Subcutaneous abdominal adipose tissue (tissue), 5 donors: Measurements from ENCODE around the gene TMEM208.
A peak's percentile ranks its signal among the peaks of the same experiment; 100 is the strongest.

Source experiments
- H3K27ac ChIP-seq: one replicate; pipeline ENCODE4 v1.7.0; 2013; ENCODE audit warnings: low read depth, mild to moderate bottlenecking, inconsistent platforms, low read length, moderate library complexity
- H3K27me3 ChIP-seq, 5 donors: one replicate each; pipeline ENCODE4 v1.7.0; 2013; ENCODE audit warnings: low read length in 5 of 5, inconsistent platforms in 1 of 5; ENCODE audit not compliant: control insufficient read depth in 5 of 5, insufficient read depth in 4 of 5
- H3K36me3 ChIP-seq, 5 donors: one replicate each; pipeline ENCODE4 v1.7.0; 2013; ENCODE audit warnings: low read length in 5 of 5; ENCODE audit not compliant: control insufficient read depth in 5 of 5, insufficient read depth in 5 of 5
- H3K4me1 ChIP-seq, 5 donors: one replicate each; pipeline ENCODE4 v1.7.0; 2013; ENCODE audit warnings: low read length in 5 of 5, mild to moderate bottlenecking in 3 of 5, moderate library complexity in 1 of 5; ENCODE audit not compliant: control insufficient read depth in 5 of 5, insufficient read depth in 5 of 5
- H3K4me3 ChIP-seq, 5 donors: one replicate each; pipeline ENCODE4 v1.7.0; 2013; ENCODE audit warnings: low read length in 5 of 5, low read depth in 1 of 5
- H3K9ac ChIP-seq, 5 donors: one replicate each; pipeline ENCODE4 v1.7.0; 2013; ENCODE audit warnings: low read length in 5 of 5, mild to moderate bottlenecking in 4 of 5, moderate library complexity in 3 of 5
- H3K9me3 ChIP-seq, 5 donors: one replicate each; pipeline ENCODE4 v1.7.0; 2013; ENCODE audit warnings: low read length in 5 of 5; ENCODE audit not compliant: control insufficient read depth in 5 of 5
- donor health status: healthy.
- donor health status: healthy.
- donor health status: healthy.
- donor health status: healthy.
- donor health status: healthy.

TMEM208 gene

GRCh38 chr16:67269766-67270165 lies 42.8 kb downstream of the TMEM208 start:
- no peak overlapping the region for H3K9ac ChIP-seq
- H3K4me3 ChIP-seq, result no peak overlapping the region
- no peaks in the 10 kb centered on the region for H3K36me3 ChIP-seq
- peaks cover 0 to 3% (median 0%) of the 10 kb centered on the region in 5 donors for H3K27me3 ChIP-seq
- peaks cover 0 to 12% (median 7%) of the 10 kb centered on the region in 5 donors for H3K4me1 ChIP-seq
- no peaks in the 10 kb centered on the region for H3K9me3 ChIP-seq
- H3K27ac ChIP-seq, result no peak overlapping the region

- Histone ChIP-seq H3K27me3 (no peaks in the 10 kb centered on the region), H3K9me3 (no peaks in the 10 kb centered on the region), H3K4me3 (no peak overlapping the region), H3K27ac (no peak overlapping the region), H3K4me1 (peaks cover 0 to 9% (median 5%) of the 10 kb centered on the region in 5 donors), H3K36me3 (peaks cover 0 to 3% (median 0%) of the 10 kb centered on the region in 5 donors), H3K9ac (no peak overlapping the region)
Observed at GRCh38 chr16:67270931-67271338, 44.0 kb downstream of the TMEM208 start.

GRCh38 chr16:67271446-67271845 lies 44.5 kb downstream of the TMEM208 start:
- Histone ChIP-seq H3K27me3 (no peaks in the 10 kb centered on the region), H3K9me3 (no peaks in the 10 kb centered on the region), H3K4me3 (no peak overlapping the region), H3K27ac (no peak overlapping the region), H3K4me1 (peaks cover 0 to 9% (median 5%) of the 10 kb centered on the region in 5 donors), H3K36me3 (peaks cover 0 to 7% (median 1%) of the 10 kb centered on the region in 5 donors), H3K9ac (no peak overlapping the region)

- no peaks in the 10 kb centered on the region for H3K27me3 ChIP-seq
- H3K4me3 ChIP-seq, result no peak overlapping the region
- H3K36me3 ChIP-seq, result peaks cover 0 to 11% (median 4%) of the 10 kb centered on the region in 5 donors
- H3K27ac ChIP-seq, result no peak overlapping the region
- H3K9me3 ChIP-seq, result no peaks in the 10 kb centered on the region
- H3K4me1 ChIP-seq, result peaks cover 2 to 28% (median 24%) of the 10 kb centered on the region in 5 donors
- no peak overlapping the region for H3K9ac ChIP-seq
Observed at GRCh38 chr16:67275321-67275720, 48.4 kb downstream of the TMEM208 start.

GRCh38 chr16:67277294-67277998 lies 50.5 kb downstream of the TMEM208 start:
- peaks cover 0 to 17% (median 4%) of the 10 kb centered on the region in 5 donors for H3K36me3 ChIP-seq
- peak overlapping the region; percentile 79 for H3K27ac ChIP-seq
- H3K4me3 ChIP-seq, result no peak overlapping the region
- H3K27me3 ChIP-seq, result no peaks in the 10 kb centered on the region
- H3K9me3 ChIP-seq, result no peaks in the 10 kb centered on the region
- H3K9ac ChIP-seq, result peak overlapping the region in 3 of 5 donors; percentile 43 to 80 (median 50)
- peaks cover 2 to 28% (median 24%) of the 10 kb centered on the region in 5 donors for H3K4me1 ChIP-seq

- no peaks in the 10 kb centered on the region for H3K9me3 ChIP-seq
- peak overlapping the region; percentile 58 to 76 (median 69) for H3K4me3 ChIP-seq
- peaks cover 2 to 28% (median 24%) of the 10 kb centered on the region in 5 donors for H3K4me1 ChIP-seq
- H3K27ac ChIP-seq, result peak overlapping the region; percentile 79
- H3K9ac ChIP-seq, result peak overlapping the region in 4 of 5 donors; percentile 54 to 80 (median 76)
- H3K36me3 ChIP-seq, result peaks cover 0 to 17% (median 4%) of the 10 kb centered on the region in 5 donors
- H3K27me3 ChIP-seq, result no peaks in the 10 kb centered on the region
Observed at GRCh38 chr16:67277999-67278772, 51.3 kb downstream of the TMEM208 start.
